Measurements from ENCODE around the gene CISD1. TPM values are rescaled to one million over a fixed set of nuclear protein-coding genes. Genes with fewer than 3 reads are reported as not detected.

CISD1 gene
- total RNA-seq, 1 experiment from 2014 or later, result 75.3 TPM

- ChIA-PET POLR2A (ENCODE audit: unreplicated experiment) (no interaction called here), CTCF (no interaction called here)
- Histone ChIP-seq H3K4me2 (no peak overlapping the region), H3F3A (ENCODE audit: insufficient read depth, low read depth) (peaks cover 17% of the 10 kb centered on the region), H3K36me3 (ENCODE audit: low read depth) (no peaks in the 10 kb centered on the region), H3K4me3 (no peak overlapping the region), H2AFZ (no peak overlapping the region), H3K9me2 (ENCODE audit: insufficient read depth) (no peaks in the 10 kb centered on the region), H3K9me3 (ENCODE audit: insufficient read depth, low read depth) (no peaks in the 10 kb centered on the region), H3K27me3 (ENCODE audit: insufficient read depth, low read depth) (no peaks in the 10 kb centered on the region), H4K20me1 (ENCODE audit: insufficient read depth) (no peaks in the 10 kb centered on the region), H3K79me2 (ENCODE audit: low read depth) (no peaks in the 10 kb centered on the region), H3K27ac (no peak overlapping the region), H3K4me1 (replicated peaks; ENCODE audit: insufficient read depth) (peaks cover 33% of the 10 kb centered on the region)
- no peak for DNase-seq
- intact Hi-C loops (cut with micrococcal nuclease; ENCODE audit: unreplicated experiment), result no loop called here
- no peak for TF ChIP-seq CTCF (conservative IDR thresholded peaks at IDR 0.05)
- no peak for TF ChIP-seq EZH2 (IDR thresholded peaks at IDR 0.05; ENCODE audit: low read depth)
- BruUV-seq (replicated peaks), result no TSS peak
Measured at GRCh38 chr10:58319599-58319998, 50.6 kb downstream of the CISD1 start.

- no peak overlapping the region for H2AFZ ChIP-seq
- TF ChIP-seq CTCF (conservative IDR thresholded peaks at IDR 0.05) (no peak), EZH2 (IDR thresholded peaks at IDR 0.05; ENCODE audit: low read depth) (no peak)
- no peak overlapping the region for H3K27ac ChIP-seq
- ChIA-PET CTCF (no interaction called here), POLR2A (ENCODE audit: unreplicated experiment) (no interaction called here)
- H3K9me2 ChIP-seq (ENCODE audit: insufficient read depth), result no peaks in the 10 kb centered on the region
- no peaks in the 10 kb centered on the region for H4K20me1 ChIP-seq (ENCODE audit: insufficient read depth)
- no peaks in the 10 kb centered on the region for H3K79me2 ChIP-seq (ENCODE audit: low read depth)
- no peak overlapping the region for H3K4me2 ChIP-seq
- H3K4me3 ChIP-seq, result no peak overlapping the region
- H3K9me3 ChIP-seq (ENCODE audit: insufficient read depth, low read depth), result no peaks in the 10 kb centered on the region
- no peaks in the 10 kb centered on the region for H3K36me3 ChIP-seq (ENCODE audit: low read depth)
- H3K27me3 ChIP-seq (ENCODE audit: insufficient read depth, low read depth), result no peaks in the 10 kb centered on the region
- H3K4me1 ChIP-seq (replicated peaks; ENCODE audit: insufficient read depth), result peaks cover 33% of the 10 kb centered on the region
- no TSS peak for BruUV-seq (replicated peaks)
- DNase-seq, result no peak
- intact Hi-C loops (cut with micrococcal nuclease; ENCODE audit: unreplicated experiment), result no loop called here
- H3F3A ChIP-seq (ENCODE audit: insufficient read depth, low read depth), result peaks cover 17% of the 10 kb centered on the region
Measured at GRCh38 chr10:58320351-58321049, 51.5 kb downstream of the CISD1 start.

GRCh38 chr10:58322072-58322834 is 53.3 kb downstream of the CISD1 start:
- Histone ChIP-seq H3K9me3 (ENCODE audit: insufficient read depth, low read depth) (no peaks in the 10 kb centered on the region), H3K4me1 (replicated peaks; ENCODE audit: insufficient read depth) (peaks cover 33% of the 10 kb centered on the region), H3K4me2 (peak overlapping the region; percentile 46), H3F3A (ENCODE audit: insufficient read depth, low read depth) (peaks cover 17% of the 10 kb centered on the region), H2AFZ (peak overlapping the region; percentile 40; the same call in 1 of the 2 replicates), H3K4me3 (peak overlapping the region; percentile 10; the same call in 1 of the 2 replicates), H4K20me1 (ENCODE audit: insufficient read depth) (no peaks in the 10 kb centered on the region), H3K9me2 (ENCODE audit: insufficient read depth) (no peaks in the 10 kb centered on the region), H3K79me2 (ENCODE audit: low read depth) (no peaks in the 10 kb centered on the region), H3K27ac (peak overlapping the region; percentile 59), H3K36me3 (ENCODE audit: low read depth) (no peaks in the 10 kb centered on the region), H3K27me3 (ENCODE audit: insufficient read depth, low read depth) (no peaks in the 10 kb centered on the region)
- TF ChIP-seq EZH2 (IDR thresholded peaks at IDR 0.05; ENCODE audit: low read depth) (no peak), CTCF (conservative IDR thresholded peaks at IDR 0.05) (no peak)
- intact Hi-C loops (cut with micrococcal nuclease; ENCODE audit: unreplicated experiment), result no loop called here
- POLR2A ChIA-PET (ENCODE audit: unreplicated experiment), result interaction anchor here (0.5 kb wide), 1 partner anchor 13 kb away, joined by 3 read pairs; no protein-coding TSS in a partner anchor
- no TSS peak for BruUV-seq (replicated peaks)
- CTCF ChIA-PET, result no interaction called here
- DNase-seq, result peak; percentile 9 to 87
